NCI-H460 (cell line): ENCODE results near the gene WNT7B. TPM values are rescaled to one million over a fixed set of nuclear protein-coding genes. Genes with fewer than 3 reads are reported as not detected.

ENCODE experiments used
- DNase-seq: peaks from one replicate; pipeline ENCODE4 v3.0.0-alpha.2; 2016; ENCODE audit warnings: low read depth; ENCODE audit errors: extremely low read depth
- total RNA-seq: library from RNA; depleted of rRNA; stranded (reverse); fragments of >200 nt; shearing (Covaris generic); gene quantifications from 2 replicates; pipeline ENCODE4 v1.2.3, GENCODE V29; 2014

Gene WNT7B
- total RNA-seq, 1 experiment from 2014 or later: not detected

DNA sequence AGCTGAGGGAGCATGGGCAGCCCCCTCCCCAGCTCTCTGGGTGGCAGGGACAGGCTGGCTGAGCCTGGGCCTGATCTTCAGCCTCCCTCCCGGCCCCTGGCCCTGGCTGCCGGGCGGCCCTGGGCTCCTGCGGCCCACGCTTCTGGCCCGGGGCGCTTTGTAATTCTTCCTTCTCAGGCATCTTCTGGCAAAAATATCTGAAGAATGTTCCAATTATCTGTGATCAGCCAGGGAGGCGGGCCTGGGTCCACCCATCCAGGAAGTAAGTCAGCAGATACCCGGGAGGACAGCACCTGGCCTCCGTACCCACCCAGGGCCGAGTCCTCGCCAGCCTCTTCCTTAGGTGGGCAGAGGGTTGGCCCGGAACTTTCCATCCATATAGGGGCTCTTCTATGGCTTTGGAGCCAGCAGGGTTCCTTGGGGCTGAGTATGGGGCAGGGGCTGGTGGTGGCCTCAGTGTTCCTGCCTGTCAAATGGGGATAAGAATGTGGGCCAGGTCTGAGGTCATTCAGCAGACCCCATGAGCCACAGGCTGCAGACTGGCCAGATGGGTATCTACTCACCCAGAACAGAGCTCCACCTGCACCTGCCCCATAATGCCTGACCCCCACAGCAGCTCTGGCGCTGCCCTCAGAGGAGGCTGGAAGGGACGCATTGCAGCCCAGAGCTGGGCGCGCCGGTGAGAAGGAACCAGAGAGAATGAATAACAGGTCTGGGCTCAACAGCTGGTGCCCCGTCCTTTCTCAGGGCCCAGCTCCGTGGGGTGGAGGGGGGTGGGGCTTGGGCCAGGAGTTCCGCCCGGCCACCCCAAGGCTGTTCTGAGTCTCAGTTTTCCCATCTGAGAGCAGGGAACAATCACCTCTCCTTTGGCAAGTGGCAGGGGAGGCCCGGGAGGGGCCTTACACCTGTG is 16.2 kb downstream of the WNT7B start:
- no peak for DNase-seq

DNA sequence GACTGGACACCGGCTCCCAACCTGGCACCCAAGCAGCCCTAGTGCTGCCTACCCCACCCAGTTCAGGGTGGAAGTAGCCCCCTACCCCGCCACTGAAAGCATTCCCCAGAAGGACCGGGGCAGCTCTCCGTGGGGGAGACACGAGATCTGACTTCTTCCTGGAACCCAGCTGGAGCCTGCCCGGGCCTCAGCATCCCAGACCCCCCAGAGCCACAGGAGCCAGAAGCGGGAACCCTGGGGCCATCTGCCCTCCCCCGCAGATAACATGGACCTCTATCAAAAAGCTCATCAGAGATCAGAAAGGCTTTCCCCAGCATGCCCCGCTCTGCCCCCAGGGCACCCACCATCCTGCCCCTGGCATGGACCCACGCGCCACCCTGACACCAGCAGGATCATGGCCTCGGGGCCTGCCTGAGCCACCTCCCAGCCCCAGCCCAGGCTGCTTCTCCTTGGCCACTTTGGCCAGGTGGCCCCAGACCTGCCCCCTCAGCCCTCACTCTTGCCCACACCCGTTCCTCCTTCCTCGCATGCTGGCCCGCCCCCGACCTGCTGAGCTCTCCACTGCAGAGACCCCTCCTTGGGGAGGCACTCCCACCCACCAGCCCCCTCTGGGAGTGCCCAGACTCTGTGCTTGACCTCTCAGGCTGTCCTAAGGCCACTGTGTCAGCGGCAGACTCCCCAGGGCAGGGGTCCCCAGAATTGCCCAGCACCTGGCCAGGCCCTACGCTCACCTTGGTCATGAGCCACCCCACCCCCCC is 17.1 kb downstream of the WNT7B start:
- DNase-seq: no peak

GRCh38 chr22:45958971-45959370 is 18.0 kb downstream of the WNT7B start:
- DNase-seq: no peak

DNA sequence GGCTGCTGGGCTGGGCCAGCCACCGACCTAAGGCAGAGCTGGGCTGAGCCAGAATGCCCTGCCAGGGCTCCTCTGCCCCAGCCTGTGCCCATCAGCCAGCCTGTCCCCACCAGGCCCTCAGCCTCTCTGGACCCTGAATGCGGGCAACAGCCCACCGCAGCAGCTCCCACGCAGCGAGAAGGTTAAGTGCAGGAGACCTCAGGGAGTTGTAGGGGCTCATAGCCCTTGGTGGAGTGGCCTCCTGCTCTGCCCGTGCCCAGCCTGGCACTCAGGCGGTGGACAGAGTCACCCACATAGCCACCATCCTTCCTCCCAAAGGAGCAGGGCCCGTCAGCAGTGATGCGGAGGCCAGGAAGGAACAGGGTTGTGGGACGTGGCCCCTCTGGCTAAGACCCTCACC is 19.1 kb downstream of the WNT7B start:
- no peak for DNase-seq

DNA sequence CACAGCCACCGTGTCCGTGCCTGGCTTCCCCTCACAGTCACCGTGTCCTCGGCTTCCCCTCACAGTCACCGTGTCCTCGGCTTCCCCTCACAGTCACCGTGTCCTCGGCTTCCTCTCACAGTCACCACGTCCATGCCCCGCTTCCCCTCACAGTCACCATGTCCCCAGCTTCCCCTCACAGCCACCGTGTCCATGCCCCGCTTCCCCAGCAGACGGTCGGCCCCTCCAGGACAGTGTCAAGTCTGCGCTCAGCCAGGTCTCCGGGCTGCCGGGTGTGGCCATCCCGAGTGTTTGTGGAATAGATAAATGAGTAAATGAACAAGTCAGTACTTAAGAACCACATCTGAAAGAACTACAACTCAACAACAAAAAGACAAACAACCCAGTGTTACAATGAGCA is 23.8 kb downstream of the WNT7B start:
- no peak for DNase-seq

DNA sequence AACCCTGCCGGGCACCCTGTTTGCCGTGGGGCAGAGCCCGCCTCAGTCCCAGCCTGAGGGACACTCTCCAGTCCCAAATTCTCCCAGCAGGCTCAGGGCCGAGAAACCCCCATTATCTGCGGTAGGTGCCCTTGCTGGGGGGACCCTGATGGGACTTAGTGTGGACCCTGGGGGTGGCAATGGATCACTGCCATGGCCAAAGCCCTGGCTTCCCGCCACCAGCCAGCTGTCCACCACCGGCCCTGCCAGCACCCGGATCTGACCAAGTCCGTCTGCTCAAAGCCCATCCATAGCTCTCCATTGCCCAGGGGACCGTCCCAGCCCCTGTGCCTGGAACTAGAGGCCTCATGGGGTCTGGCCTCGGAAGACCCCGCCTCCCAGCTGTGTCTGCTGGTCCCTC is 24.4 kb downstream of the WNT7B start:
- DNase-seq: no peak

GRCh38 chr22:45952151-45952550 is 24.8 kb downstream of the WNT7B start:
- no peak for DNase-seq

GRCh38 chr22:45949891-45950290 is 27.1 kb downstream of the WNT7B start:
- DNase-seq: no peak

- DNase-seq: no peak
Measured at GRCh38 chr22:45949258-45949870, 27.6 kb downstream of the WNT7B start.

DNA sequence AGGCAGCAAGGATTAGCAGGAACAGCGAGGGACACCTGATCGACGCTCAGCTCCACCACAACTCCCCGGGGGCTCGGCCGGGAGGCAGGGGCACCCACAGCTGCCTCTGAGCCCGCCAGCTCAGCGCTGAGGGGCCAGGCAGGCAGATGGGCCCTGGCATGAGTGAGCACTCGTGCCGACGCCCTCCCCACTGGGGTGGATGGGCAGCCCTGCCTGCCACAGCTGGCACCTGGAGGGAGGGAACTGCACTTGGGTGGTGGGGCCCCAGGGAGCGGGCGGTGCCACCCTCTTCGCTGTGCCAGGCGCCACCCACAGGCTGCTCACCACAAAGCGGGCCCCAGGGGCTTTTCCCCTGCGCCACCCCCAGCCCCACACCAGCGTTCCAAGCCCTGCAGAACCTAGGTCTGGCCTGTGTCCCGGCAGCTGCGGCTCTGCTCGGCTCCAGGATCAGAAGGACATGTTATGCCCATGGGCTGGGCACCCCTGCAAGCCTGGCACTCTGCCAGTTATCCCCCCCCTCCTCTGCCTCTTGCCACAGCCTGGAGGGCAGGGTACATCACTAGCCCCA is 28.8 kb downstream of the WNT7B start:
- no peak for DNase-seq

DNA sequence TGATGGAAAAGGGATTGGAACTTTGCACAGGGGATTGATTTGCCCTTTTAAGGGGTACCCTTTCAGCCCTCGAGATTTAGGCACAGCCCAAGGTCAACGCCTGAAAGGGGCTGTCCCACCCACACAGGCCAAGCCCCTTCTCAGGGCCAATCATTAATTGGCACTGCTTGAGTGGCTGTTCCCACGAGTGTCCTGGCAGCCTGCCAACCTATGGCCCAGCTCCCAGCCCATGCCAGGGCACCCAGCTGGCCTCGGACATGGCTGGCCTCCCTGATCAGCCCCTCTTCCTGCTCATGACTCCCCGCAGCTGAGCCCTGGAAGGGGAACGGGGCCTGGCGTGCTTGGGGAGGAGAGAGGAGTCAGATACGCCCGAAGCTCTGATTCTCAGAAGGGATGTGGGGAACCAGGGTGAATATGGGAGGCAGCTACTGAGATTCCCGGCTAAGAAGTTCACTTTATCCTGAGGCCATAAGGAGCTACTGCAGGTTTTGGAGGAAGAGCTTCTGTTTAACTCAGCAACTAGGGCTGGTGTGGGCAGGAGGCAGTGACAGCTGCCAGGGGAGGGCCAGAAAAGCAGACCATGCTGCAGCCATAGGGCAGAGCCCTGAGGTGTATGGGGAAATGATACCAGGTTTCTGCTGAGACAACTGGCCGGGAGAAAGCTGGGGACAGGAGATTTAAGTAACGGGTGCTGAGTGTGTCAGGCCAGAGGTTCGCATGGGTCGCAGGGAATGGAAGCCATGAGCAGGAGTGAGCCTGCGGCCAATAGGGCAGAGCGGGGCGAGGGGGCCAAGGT is 30.0 kb downstream of the WNT7B start:
- DNase-seq: no peak

GRCh38 chr22:45945621-45946106 is 31.3 kb downstream of the WNT7B start:
- no peak for DNase-seq

- no peak for DNase-seq
Measured at GRCh38 chr22:45942787-45943493, 34.0 kb downstream of the WNT7B start.

DNA sequence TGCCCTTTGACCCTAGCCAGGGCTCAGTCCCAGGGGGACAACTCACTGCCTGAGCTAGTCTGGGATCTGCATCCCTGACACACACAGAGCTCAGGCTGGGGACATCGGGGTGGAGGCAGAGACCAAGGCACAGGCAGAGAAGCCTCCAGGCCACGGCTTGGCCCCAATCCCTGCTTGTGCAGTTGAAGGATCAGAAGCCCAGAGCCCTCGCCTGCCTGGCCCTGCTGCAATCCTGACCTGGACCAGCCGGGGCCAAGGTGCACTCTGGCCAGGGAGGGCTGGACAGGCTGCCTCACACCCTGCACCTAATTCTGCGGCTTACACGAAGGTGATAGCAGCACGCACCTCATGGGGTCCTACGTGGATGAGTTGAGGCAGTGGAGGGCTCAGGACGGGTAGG is 34.6 kb downstream of the WNT7B start:
- no peak for DNase-seq

- no peak for DNase-seq
Measured at GRCh38 chr22:45938913-45939312, 38.0 kb downstream of the WNT7B start.

- DNase-seq: no peak
Measured at GRCh38 chr22:45937960-45938359, 39.0 kb downstream of the WNT7B start.

GRCh38 chr22:45935573-45935972 is 41.4 kb downstream of the WNT7B start:
- DNase-seq: no peak

DNA sequence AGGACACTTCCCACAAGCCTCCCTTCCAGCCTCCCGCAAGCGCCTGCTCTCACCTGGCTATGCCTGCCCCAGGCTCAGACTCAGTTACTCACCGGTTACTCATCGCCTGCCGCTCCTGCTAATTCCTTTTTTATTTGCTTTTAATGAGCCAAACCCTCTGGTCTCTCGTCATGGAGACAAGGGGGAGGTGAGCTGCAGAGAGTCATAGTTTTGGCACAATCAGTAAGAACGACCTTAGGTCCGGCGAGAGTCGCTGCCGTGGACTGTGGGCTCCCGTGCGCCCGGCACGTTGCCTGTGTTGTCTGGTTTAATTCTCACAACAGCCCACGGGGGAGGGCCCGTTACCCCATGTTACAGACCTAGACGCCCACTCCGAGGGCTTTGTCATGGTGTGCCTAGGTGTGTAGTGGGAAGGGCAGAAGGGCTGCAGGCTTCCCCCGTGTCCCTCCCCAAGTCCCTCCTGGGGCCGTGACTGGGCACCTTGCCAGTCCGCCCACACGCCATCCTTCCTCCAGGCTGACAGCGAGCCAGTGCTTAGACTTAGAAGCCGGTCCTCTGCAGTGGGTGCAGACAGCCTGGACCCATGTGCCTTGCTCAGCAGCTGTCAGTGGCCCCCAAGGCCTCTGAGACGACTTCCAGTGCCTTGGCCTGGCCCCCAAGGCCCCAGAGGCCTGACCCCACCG is 42.2 kb downstream of the WNT7B start:
- peak; percentile 30 for DNase-seq

DNA sequence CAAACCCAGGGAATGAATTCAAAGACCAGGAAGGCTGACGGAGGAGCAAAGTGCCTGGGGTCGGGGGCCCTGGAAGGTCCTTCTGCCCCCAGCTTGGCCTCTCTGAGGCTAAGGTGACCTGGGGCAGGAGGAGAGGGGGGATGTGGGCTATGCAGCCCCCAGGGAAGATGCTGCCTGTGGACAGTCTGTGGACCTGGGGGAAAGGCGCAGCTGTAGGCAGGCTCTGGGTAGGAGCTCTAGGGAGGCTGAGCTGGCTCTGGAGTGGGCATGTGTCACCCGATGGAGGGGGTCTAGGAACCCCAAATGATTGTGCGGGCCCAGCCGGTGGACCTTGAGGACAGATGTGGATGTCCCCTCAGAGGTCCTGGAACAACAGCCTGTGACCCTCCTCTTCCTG is 42.8 kb downstream of the WNT7B start:
- DNase-seq: no peak
